ENCODE results near the gene NOXO1.

NOXO1 gene

DNA sequence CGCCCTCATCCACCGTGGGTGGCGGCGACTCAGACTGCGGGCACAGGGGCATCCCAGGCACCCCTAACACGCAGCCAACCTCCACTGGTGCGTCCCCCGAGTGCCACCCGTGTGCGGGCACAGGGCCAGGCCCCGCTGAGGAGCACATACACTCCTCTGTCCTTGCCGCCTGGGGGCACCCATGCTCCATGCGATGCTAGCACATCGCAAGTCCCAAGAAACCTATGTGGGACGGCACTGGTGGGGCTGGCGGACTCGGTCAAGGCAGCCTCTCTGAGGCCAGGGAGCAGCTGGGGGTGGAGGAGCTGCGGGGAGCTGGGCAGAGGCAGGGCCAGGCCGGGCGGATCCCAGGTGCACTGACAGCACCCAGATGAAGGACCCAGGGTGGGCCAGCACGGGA lies 24.4 kb upstream of the NOXO1 start:
- TF ChIP-seq GATA2 (IDR thresholded peaks at IDR 0.05; ENCODE audit: low read depth, low read length) (no peak), GATA3 (IDR thresholded peaks at IDR 0.05; ENCODE audit: low read depth, low read length) (no peak)

- no peak for TF ChIP-seq GATA3 (IDR thresholded peaks at IDR 0.05; ENCODE audit: low read depth, low read length)
- no peak for TF ChIP-seq GATA2 (IDR thresholded peaks at IDR 0.05; ENCODE audit: low read depth, low read length)
Observed at GRCh38 chr16:2004795-2005517, 23.7 kb upstream of the NOXO1 start.

DNA sequence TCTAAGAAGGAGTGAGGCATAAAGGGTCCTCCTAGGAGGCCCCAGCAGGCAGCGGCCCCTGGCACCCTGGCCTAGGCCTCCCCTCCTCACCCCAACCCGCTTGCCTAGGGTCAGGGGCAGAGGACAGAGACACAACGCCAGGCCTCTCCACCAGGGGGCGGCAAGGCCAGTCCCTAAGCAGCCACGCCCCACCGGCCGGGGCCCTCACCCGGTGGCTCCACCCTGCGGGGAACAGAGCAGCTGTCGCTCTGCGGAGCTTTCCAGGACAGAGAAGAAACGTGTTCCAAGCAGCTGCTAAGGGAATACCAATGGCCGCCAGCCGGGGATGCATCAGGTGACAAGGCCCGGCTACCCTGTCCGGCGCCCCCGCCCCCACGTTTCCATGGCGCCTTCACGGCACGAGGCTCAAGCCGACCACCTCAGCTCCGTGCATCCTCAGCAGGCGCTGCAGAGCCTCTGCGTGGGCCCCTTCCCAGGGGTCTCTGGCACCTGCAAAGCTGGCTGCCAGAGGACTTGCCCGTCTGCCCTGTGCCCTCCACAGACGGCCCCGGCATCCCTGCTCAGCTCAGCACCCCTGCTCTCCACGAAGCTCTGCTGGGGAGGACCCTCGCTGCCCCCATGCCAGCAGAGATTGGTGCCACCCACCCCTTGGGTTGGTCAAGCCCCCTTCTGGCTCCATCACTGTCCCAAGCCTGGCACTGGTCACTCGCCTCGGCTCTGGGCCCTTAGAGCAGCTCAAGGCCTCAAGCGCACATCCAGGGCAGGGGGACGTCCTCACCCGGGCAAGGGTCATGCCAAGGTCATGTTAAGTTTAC lies 22.8 kb upstream of the NOXO1 start:
- TF ChIP-seq GATA2 (IDR thresholded peaks at IDR 0.05; ENCODE audit: low read depth, low read length) (no peak), GATA3 (IDR thresholded peaks at IDR 0.05; ENCODE audit: low read depth, low read length) (no peak)

DNA sequence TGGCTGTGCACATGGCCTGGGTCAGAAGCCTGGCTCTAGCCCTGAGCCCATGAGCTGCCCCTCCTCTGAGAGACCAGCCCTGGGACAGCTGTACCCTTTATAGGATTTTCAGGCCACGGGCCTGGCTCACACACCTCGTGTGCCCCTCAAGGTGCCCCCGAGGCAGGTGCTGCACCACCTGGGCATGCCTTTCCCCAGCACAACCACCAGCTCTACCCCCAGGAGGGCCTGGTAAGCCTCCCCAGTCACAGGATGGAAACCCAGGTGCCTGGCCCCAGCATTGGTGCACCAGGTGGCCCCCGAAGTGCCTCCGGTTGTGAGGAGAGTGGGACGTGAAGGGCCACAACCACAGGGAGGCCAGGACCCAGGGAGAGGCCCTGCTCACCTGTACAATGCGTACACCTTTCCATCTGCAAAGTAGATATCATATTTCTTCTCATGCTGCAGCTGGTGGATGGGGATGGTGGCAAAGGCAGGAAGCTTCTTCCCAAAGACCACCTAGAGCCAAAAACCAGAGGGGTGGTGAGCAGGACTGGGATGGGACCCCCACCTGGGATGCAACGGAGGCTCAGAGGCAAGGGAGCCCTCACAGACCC lies 22.1 kb upstream of the NOXO1 start:
- no peak for TF ChIP-seq GATA2 (IDR thresholded peaks at IDR 0.05; ENCODE audit: low read depth, low read length)

- TF ChIP-seq GATA3 (IDR thresholded peaks at IDR 0.05; ENCODE audit: low read depth, low read length) (no peak), GATA2 (IDR thresholded peaks at IDR 0.05; ENCODE audit: low read depth, low read length) (no peak)
Observed at GRCh38 chr16:2002406-2003230, 21.3 kb upstream of the NOXO1 start.

GRCh38 chr16:2001456-2002355 lies 20.4 kb upstream of the NOXO1 start:
- TF ChIP-seq GATA2 (IDR thresholded peaks at IDR 0.05; ENCODE audit: low read depth, low read length) (no peak), GATA3 (IDR thresholded peaks at IDR 0.05; ENCODE audit: low read depth, low read length) (no peak)

- TF ChIP-seq GATA3 (IDR thresholded peaks at IDR 0.05; ENCODE audit: low read depth, low read length) (no peak), GATA2 (IDR thresholded peaks at IDR 0.05; ENCODE audit: low read depth, low read length) (no peak)
Observed at GRCh38 chr16:2001035-2001434, 19.8 kb upstream of the NOXO1 start.

DNA sequence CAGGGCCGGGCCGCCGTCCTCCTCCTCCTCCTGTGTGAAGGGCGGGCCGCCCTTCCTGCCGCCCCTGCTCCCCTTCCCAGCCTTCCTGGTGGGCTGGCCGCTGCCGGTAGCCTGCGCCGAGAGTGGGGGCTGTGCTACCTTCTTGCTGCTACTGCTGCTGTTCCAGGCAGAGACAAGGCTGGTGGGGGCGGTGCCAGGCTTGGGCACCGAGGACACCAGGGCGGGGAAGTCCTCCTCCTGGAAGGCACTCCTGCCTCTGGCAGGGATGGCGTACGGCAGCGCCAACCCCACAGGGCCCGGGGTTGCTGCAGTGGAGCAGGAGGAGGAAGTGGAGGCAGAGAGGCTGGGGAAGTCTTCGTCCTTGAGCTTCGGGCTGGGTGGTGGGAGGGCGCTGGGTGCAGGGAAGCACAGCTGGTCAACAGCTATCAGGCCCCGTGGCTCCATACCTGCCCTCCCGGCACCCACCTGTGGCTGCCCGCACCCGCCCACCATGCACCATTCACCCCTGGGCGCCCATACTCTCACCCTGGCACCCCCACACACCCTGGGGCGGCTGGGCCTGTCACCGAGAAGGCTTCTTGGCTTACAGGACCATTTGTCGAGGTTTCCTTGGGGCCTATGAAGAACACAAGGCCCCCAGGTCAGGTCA lies 18.7 kb upstream of the NOXO1 start:
- TF ChIP-seq GATA3 (IDR thresholded peaks at IDR 0.05; ENCODE audit: low read depth, low read length) (no peak), GATA2 (IDR thresholded peaks at IDR 0.05; ENCODE audit: low read depth, low read length) (no peak)

DNA sequence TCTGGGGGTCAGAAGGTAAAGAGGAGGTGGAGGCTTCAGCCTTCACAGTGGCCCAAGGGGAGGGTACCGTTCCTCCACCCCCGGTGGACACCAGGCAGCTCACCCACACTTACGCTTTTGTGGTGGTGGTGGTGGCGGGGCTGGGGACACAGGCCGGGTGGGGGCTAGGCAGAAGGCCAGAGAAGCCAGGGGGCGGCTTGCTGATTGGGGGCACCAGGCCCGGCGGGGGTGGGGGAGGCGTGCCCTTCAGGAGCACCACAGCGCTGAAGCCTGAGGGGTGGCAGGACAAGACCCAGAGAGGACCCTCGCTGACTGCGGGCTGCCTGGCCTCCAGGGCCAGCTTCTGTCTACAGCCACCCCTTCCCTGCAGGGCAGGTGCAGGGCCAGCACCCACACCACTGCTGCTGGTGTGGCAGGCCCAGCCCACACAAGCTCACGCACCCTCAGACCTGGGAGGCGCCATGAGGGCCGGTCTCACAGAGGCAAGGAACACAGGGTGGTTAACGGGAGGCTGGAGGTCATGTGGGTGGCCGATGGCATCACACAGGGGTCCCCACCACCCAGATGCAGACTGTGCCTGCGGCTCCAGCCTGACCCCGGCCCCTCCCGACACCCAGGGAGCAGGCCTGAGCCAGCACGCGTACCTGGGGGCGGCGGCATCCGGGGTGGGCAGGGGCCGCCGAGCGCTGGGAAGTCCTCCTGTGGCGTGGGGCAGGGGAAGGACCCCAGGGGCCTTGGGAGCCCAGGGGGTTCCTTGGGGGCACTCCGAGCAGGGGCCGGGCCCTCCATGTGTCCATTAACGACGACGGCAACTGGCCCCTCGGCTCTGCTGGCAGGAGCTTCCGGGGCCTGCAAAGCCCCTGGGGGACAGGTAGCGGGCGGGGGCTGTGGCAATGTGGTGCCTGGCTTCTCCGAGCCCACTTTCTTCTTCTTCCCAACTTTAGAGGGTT lies 17.9 kb upstream of the NOXO1 start:
- TF ChIP-seq GATA2 (IDR thresholded peaks at IDR 0.05; ENCODE audit: low read depth, low read length) (no peak), GATA3 (IDR thresholded peaks at IDR 0.05; ENCODE audit: low read depth, low read length) (no peak)

DNA sequence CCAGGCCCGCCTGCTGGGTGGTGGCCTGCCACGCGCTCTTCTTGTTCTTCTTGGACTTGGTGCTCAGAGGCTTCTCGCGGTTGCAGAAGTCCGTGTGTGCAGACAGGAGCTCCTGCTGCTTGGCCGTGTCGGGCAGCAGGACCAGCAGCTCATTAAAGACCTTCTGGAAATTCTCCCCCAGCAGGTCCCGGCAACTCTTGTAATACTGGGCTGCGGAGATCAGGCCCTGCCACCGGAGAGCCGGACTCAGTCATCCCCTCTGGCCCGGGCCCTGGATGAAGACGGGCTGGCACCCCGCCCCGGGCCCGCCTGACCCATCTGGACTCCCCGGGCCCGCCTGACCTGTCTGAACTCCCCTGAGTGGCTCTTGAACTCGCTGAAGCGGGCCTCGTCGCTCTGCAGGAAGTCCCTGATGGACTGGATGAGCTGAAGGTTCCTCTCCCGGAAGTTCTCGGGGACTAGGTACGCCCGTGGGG lies 17.1 kb upstream of the NOXO1 start:
- TF ChIP-seq GATA3 (IDR thresholded peaks at IDR 0.05; ENCODE audit: low read depth, low read length) (no peak), GATA2 (IDR thresholded peaks at IDR 0.05; ENCODE audit: low read depth, low read length) (no peak)

GRCh38 chr16:1997494-1998359 lies 16.5 kb upstream of the NOXO1 start:
- TF ChIP-seq GATA3 (IDR thresholded peaks at IDR 0.05; ENCODE audit: low read depth, low read length), result no peak
- no peak for TF ChIP-seq GATA2 (IDR thresholded peaks at IDR 0.05; ENCODE audit: low read depth, low read length)

Data from SH-SY5Y (cell line).